Activated CD4-positive, alpha-beta T cell treated with anti-CD3 and anti-CD28 coated beads, Interleukin-2, Interleukin-4, amounts not matched to agents 100 ng/mL and 50 ng/mL, durations not matched to agents 16 hours and 8 hours (primary cell): ENCODE results near the gene SYT8.

Experiments used
- DNase-seq: peaks from one replicate; pipeline ENCODE4 v3.0.0-alpha.2; 2020; ENCODE audit warnings: low spot score

SYT8 gene

GRCh38 chr11:1819074-1819473 is 15.7 kb upstream of the SYT8 start:
- DNase-seq, result no peak

- DNase-seq, result no peak
Observed at GRCh38 chr11:1820463-1821325, 14.1 kb upstream of the SYT8 start.

- no peak for DNase-seq
Observed at GRCh38 chr11:1821562-1821961, 13.2 kb upstream of the SYT8 start.

- DNase-seq, result no peak
Observed at GRCh38 chr11:1822648-1823375, 12.0 kb upstream of the SYT8 start.

GRCh38 chr11:1823376-1824220 is 11.2 kb upstream of the SYT8 start:
- DNase-seq, result no peak

GRCh38 chr11:1824221-1825038 is 10.4 kb upstream of the SYT8 start:
- no peak for DNase-seq

- DNase-seq, result no peak
Observed at GRCh38 chr11:1825039-1825740, 9.6 kb upstream of the SYT8 start.

GRCh38 chr11:1825785-1826451 is 8.9 kb upstream of the SYT8 start:
- DNase-seq, result no peak

- no peak for DNase-seq
Observed at GRCh38 chr11:1826552-1827094, 8.2 kb upstream of the SYT8 start.

GRCh38 chr11:1827095-1827813 is 7.5 kb upstream of the SYT8 start:
- DNase-seq, result no peak

- no peak for DNase-seq
Observed at GRCh38 chr11:1827931-1828330, 6.9 kb upstream of the SYT8 start.

- DNase-seq, result no peak
Observed at GRCh38 chr11:1828542-1828941, 6.2 kb upstream of the SYT8 start.

- DNase-seq, result no peak
Observed at GRCh38 chr11:1829039-1829820, 5.6 kb upstream of the SYT8 start.

- DNase-seq, result no peak
Observed at GRCh38 chr11:1830004-1830321, 4.8 kb upstream of the SYT8 start.

GRCh38 chr11:1830322-1831223 is 4.2 kb upstream of the SYT8 start:
- DNase-seq, result no peak

- DNase-seq, result no peak
Observed at GRCh38 chr11:1831338-1832210, 3.2 kb upstream of the SYT8 start.
